GM23338 (cell line): Measurements from ENCODE around the gene RGS2. TPM values are rescaled to one million over a fixed set of nuclear protein-coding genes. Genes with fewer than 3 reads are reported as not detected.

Source experiments
- ATAC-seq: fragments of 200-7000 bp; cut with Tn5 transposase; 3 replicates; pipeline ENCODE4 v1.9.1; 2020
- DNase-seq: peaks from one replicate; pipeline ENCODE4 v3.0.0-alpha.2; 2015; ENCODE audit warnings: low spot score
- H2AFZ ChIP-seq: fragments of 200-600 bp; sonication (generic); 2 replicates; pipeline ENCODE4 v1.8.0; 2016; ENCODE audit warnings: antibody characterized with exemption, mild to moderate bottlenecking, moderate library complexity
- H3F3A ChIP-seq: fragments of 200-600 bp; sonication (generic); replicated peaks from 2 replicates; pipeline ENCODE4 v1.8.0; 2017; ENCODE audit warnings: antibody characterized with exemption, mixed run types, low read depth
- H3K27ac ChIP-seq: fragments of 200-600 bp; sonication (generic); 2 replicates; pipeline ENCODE4 v1.6.1; 2016; ENCODE audit warnings: low read depth
- H3K27me3 ChIP-seq: fragments of 200-600 bp; sonication (generic); 2 replicates; pipeline ENCODE4 v1.8.0; 2016; ENCODE audit warnings: mild to moderate bottlenecking, mixed run types, moderate library complexity; ENCODE audit not compliant: insufficient read depth
- H3K36me3 ChIP-seq: fragments of 200-600 bp; sonication (generic); 2 replicates; pipeline ENCODE4 v1.8.0; 2016; ENCODE audit warnings: mild to moderate bottlenecking; ENCODE audit not compliant: insufficient read depth
- H3K4me1 ChIP-seq: fragments of 200-600 bp; sonication (generic); 2 replicates; pipeline ENCODE4 v1.8.0; 2016; ENCODE audit warnings: mild to moderate bottlenecking, moderate library complexity; ENCODE audit not compliant: insufficient read depth
- H3K4me2 ChIP-seq: fragments of 200-600 bp; sonication (generic); 2 replicates; pipeline ENCODE4 v1.7.1; 2017; ENCODE audit warnings: mixed run types
- H3K4me3 ChIP-seq: fragments of 200-600 bp; sonication (generic); 2 replicates; pipeline ENCODE4 v1.6.1; 2016; ENCODE audit warnings: mixed run types
- H3K79me2 ChIP-seq: fragments of 200-600 bp; sonication (generic); replicated peaks from 2 replicates; pipeline ENCODE4 v1.8.0; 2017; ENCODE audit warnings: mild to moderate bottlenecking; ENCODE audit not compliant: insufficient read depth
- H3K9me2 ChIP-seq: fragments of 200-600 bp; sonication (generic); 2 replicates; pipeline ENCODE4 v1.8.0; 2017; ENCODE audit not compliant: insufficient read depth
- H4K20me1 ChIP-seq: fragments of 200-600 bp; sonication (generic); replicated peaks from 2 replicates; pipeline ENCODE4 v1.8.0; 2017; ENCODE audit warnings: mild to moderate bottlenecking; ENCODE audit not compliant: insufficient read depth
- H3K27ac Mint-ChIP-seq: 2 replicates; pipeline ENCODE4 v1.8.0; 2020; ENCODE audit warnings: inconsistent platforms, mild to moderate bottlenecking, moderate library complexity, mixed read lengths
- H3K27me3 Mint-ChIP-seq: 3 replicates; pipeline ENCODE4 v1.8.0; 2022; ENCODE audit warnings: low read depth, mild to moderate bottlenecking, moderate library complexity, mixed read lengths, inconsistent platforms; ENCODE audit not compliant: insufficient read depth, poor library complexity
- H3K36me3 Mint-ChIP-seq: 3 replicates; pipeline ENCODE4 v1.8.0; 2021; ENCODE audit warnings: low read depth, mild to moderate bottlenecking, inconsistent platforms, moderate library complexity, mixed read lengths
- H3K4me1 Mint-ChIP-seq: 3 replicates; pipeline ENCODE4 v1.8.0; 2020; ENCODE audit warnings: mild to moderate bottlenecking, inconsistent platforms, mixed read lengths
- H3K4me3 Mint-ChIP-seq: 3 replicates; pipeline ENCODE4 v1.8.0; 2021; ENCODE audit warnings: moderate library complexity, mild to moderate bottlenecking, inconsistent platforms, mixed read lengths
- H3K9me3 Mint-ChIP-seq: 3 replicates; pipeline ENCODE4 v1.8.0; 2020; ENCODE audit warnings: moderate library complexity, mild to moderate bottlenecking, inconsistent platforms, mixed read lengths
- CREB1 ChIP-seq: fragments of 250-450 bp; sonication (Bioruptor Pico); IDR thresholded peaks from 2 replicates; pipeline ENCODE4 v1.5.0; 2020; ENCODE audit warnings: low read depth, mild to moderate bottlenecking, moderate library complexity
- EZH2 ChIP-seq: fragments of 200-600 bp; sonication (generic); IDR thresholded peaks from one replicate; pipeline ENCODE4 v1.8.0; 2017; ENCODE audit warnings: antibody characterized with exemption, mild to moderate bottlenecking, low read depth; ENCODE audit not compliant: unreplicated experiment
- EZH2phosphoT487 ChIP-seq: fragments of 200-600 bp; sonication (generic); IDR thresholded peaks from one replicate; pipeline ENCODE4 v1.8.1; 2018; ENCODE audit warnings: antibody characterized with exemption; ENCODE audit not compliant: unreplicated experiment
- JUNB ChIP-seq: IDR thresholded peaks from one replicate; pipeline ENCODE4 v1.6.1; 2016; ENCODE audit warnings: antibody characterized with exemption; ENCODE audit not compliant: unreplicated experiment
- NANOG ChIP-seq: IDR thresholded peaks from 2 replicates; pipeline ENCODE4 v1.6.1; 2016; ENCODE audit warnings: antibody characterized with exemption, borderline replicate concordance
- POLR2AphosphoS5 ChIP-seq: IDR thresholded peaks from 2 replicates; pipeline ENCODE4 v1.6.1; 2016; ENCODE audit warnings: antibody characterized with exemption, low read depth
- STAT1 ChIP-seq: IDR thresholded peaks from one replicate; pipeline ENCODE4 v1.6.1; 2016; ENCODE audit warnings: antibody characterized with exemption; ENCODE audit not compliant: unreplicated experiment
- ZNF114 ChIP-seq: fragments of 250-450 bp; sonication (Bioruptor Pico); IDR thresholded peaks from 2 replicates; pipeline ENCODE4 v1.5.0; 2020; ENCODE audit warnings: mild to moderate bottlenecking, moderate library complexity
- ZNF331 ChIP-seq: fragments of 250-450 bp; sonication (Bioruptor Pico); IDR thresholded peaks from 2 replicates; pipeline ENCODE4 v1.5.0; 2020; ENCODE audit warnings: low read depth, mild to moderate bottlenecking, moderate library complexity
- polyA plus RNA-seq: library from polyadenylated mRNA; unstranded; fragments of >200 nt; fragmentation: Nextera tagmentation; extraction: Ambion mirVana; gene quantifications from 2 replicates; pipeline ENCODE4 v1.2.1, GENCODE V29; 2016
- total RNA-seq: library from RNA; depleted of rRNA; stranded (reverse); fragments of >200 nt; shearing (Covaris generic); gene quantifications from 2 replicates; pipeline ENCODE4 v1.2.3, GENCODE V29; 2014
- TF ChIP-seq, protein P1 (sequence below): IDR thresholded peaks from 2 replicates; pipeline ENCODE4 v1.6.1; 2016; ENCODE audit warnings: antibody characterized with exemption
- TF ChIP-seq, protein P2 (sequence below): fragments of 250-450 bp; sonication (Bioruptor Pico); IDR thresholded peaks from 2 replicates; pipeline ENCODE4 v1.5.0; 2020; ENCODE audit warnings: mild to moderate bottlenecking, moderate library complexity
- TF ChIP-seq, protein P3 (sequence below), 2 experiments: fragments of 200-600 bp in 1 of 2; sonication (generic) in 1 of 2; conservative IDR thresholded peaks; 2 replicates each; pipeline versions ENCODE4 v1.5.1 to v1.6.1; 2016 to 2017; ENCODE audit warnings: antibody characterized with exemption in 2 of 2, low read depth in 2 of 2, mild to moderate bottlenecking in 2 of 2, moderate library complexity in 1 of 2
- TF ChIP-seq, protein P4 (sequence below): IDR thresholded peaks from one replicate; pipeline ENCODE4 v1.6.1; 2018; ENCODE audit warnings: antibody characterized with exemption; ENCODE audit not compliant: unreplicated experiment

RGS2 gene
- total and polyA plus RNA-seq, 2 experiments from 2014 or later: 13.8 to 24.8 TPM

DNA sequence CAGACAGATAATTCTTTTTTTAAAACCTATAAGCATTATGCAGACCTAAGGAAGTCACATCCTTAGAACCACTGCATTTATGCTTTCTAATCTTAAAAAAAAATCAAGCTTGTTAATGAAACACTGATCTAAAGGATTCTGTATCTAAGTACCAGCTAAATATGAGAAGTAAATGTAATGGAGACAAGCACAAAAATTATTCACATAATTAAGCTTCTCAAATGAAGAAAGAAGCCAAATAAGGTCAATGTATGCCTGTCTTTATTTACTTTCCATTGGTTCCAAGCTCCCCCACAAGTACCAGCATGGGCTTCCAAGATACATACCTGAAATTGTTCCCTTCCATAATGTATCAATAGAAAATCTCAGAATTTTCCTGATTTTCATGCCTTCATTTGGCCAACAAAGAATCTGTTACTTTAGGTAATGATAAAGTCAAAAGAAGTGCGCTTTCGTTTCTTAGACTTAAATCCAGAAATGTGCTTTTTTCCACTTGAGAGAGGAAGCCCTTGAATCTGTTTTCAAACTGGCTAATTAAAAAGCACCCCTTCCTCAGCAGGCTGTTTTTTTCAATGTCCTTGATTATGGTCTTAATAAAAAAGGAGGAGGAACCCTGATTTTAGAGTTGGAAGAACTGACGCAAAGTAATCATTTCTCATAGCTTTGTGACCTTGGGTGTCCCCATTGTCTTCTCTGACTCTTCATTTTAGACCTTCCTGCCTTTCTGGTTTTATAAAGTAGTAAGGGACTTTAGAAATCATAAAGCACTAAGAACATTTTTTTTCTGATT, 3.8 kb downstream of the RGS2 start:
- peaks cover 17% of the 10 kb centered on the region for H3K27me3 Mint-ChIP-seq
- H3K4me2 ChIP-seq: no peak overlapping the region
- H3F3A ChIP-seq: no peaks in the 10 kb centered on the region; the same call in 1 of the 2 replicates
- no peak overlapping the region for H3K27ac Mint-ChIP-seq
- H3K4me1 Mint-ChIP-seq: peaks cover 18% of the 10 kb centered on the region
- TF ChIP-seq NANOG (no peak), EZH2 (no peak), EZH2phosphoT487 (no peak), JUNB (no peak), ZNF114 (CRISPR knock-in tag) (no peak), ZNF331 (CRISPR knock-in tag) (no peak), CREB1 (CRISPR knock-in tag) (no peak), POLR2AphosphoS5 (no peak), STAT1 (no peak)
- TF ChIP-seq, protein P1, sequence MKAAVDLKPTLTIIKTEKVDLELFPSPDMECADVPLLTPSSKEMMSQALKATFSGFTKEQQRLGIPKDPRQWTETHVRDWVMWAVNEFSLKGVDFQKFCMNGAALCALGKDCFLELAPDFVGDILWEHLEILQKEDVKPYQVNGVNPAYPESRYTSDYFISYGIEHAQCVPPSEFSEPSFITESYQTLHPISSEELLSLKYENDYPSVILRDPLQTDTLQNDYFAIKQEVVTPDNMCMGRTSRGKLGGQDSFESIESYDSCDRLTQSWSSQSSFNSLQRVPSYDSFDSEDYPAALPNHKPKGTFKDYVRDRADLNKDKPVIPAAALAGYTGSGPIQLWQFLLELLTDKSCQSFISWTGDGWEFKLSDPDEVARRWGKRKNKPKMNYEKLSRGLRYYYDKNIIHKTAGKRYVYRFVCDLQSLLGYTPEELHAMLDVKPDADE: no peak
- TF ChIP-seq, protein P2, sequence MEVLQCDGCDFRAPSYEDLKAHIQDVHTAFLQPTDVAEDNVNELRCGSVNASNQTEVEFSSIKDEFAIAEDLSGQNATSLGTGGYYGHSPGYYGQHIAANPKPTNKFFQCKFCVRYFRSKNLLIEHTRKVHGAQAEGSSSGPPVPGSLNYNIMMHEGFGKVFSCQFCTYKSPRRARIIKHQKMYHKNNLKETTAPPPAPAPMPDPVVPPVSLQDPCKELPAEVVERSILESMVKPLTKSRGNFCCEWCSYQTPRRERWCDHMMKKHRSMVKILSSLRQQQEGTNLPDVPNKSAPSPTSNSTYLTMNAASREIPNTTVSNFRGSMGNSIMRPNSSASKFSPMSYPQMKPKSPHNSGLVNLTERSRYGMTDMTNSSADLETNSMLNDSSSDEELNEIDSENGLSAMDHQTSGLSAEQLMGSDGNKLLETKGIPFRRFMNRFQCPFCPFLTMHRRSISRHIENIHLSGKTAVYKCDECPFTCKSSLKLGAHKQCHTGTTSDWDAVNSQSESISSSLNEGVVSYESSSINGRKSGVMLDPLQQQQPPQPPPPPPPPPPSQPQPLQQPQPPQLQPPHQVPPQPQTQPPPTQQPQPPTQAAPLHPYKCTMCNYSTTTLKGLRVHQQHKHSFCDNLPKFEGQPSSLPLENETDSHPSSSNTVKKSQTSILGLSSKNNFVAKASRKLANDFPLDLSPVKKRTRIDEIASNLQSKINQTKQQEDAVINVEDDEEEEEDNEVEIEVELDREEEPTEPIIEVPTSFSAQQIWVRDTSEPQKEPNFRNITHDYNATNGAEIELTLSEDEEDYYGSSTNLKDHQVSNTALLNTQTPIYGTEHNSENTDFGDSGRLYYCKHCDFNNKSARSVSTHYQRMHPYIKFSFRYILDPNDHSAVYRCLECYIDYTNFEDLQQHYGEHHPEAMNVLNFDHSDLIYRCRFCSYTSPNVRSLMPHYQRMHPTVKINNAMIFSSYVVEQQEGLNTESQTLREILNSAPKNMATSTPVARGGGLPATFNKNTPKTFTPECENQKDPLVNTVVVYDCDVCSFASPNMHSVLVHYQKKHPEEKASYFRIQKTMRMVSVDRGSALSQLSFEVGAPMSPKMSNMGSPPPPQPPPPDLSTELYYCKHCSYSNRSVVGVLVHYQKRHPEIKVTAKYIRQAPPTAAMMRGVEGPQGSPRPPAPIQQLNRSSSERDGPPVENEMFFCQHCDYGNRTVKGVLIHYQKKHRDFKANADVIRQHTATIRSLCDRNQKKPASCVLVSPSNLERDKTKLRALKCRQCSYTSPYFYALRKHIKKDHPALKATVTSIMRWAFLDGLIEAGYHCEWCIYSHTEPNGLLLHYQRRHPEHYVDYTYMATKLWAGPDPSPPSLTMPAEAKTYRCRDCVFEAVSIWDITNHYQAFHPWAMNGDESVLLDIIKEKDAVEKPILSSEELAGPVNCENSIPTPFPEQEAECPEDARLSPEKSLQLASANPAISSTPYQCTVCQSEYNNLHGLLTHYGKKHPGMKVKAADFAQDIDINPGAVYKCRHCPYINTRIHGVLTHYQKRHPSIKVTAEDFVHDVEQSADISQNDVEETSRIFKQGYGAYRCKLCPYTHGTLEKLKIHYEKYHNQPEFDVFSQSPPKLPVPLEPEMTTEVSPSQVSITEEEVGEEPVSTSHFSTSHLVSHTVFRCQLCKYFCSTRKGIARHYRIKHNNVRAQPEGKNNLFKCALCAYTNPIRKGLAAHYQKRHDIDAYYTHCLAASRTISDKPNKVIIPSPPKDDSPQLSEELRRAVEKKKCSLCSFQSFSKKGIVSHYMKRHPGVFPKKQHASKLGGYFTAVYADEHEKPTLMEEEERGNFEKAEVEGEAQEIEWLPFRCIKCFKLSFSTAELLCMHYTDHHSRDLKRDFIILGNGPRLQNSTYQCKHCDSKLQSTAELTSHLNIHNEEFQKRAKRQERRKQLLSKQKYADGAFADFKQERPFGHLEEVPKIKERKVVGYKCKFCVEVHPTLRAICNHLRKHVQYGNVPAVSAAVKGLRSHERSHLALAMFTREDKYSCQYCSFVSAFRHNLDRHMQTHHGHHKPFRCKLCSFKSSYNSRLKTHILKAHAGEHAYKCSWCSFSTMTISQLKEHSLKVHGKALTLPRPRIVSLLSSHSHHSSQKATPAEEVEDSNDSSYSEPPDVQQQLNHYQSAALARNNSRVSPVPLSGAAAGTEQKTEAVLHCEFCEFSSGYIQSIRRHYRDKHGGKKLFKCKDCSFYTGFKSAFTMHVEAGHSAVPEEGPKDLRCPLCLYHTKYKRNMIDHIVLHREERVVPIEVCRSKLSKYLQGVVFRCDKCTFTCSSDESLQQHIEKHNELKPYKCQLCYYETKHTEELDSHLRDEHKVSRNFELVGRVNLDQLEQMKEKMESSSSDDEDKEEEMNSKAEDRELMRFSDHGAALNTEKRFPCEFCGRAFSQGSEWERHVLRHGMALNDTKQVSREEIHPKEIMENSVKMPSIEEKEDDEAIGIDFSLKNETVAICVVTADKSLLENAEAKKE (CRISPR knock-in tag): no peak
- TF ChIP-seq, protein P3, sequence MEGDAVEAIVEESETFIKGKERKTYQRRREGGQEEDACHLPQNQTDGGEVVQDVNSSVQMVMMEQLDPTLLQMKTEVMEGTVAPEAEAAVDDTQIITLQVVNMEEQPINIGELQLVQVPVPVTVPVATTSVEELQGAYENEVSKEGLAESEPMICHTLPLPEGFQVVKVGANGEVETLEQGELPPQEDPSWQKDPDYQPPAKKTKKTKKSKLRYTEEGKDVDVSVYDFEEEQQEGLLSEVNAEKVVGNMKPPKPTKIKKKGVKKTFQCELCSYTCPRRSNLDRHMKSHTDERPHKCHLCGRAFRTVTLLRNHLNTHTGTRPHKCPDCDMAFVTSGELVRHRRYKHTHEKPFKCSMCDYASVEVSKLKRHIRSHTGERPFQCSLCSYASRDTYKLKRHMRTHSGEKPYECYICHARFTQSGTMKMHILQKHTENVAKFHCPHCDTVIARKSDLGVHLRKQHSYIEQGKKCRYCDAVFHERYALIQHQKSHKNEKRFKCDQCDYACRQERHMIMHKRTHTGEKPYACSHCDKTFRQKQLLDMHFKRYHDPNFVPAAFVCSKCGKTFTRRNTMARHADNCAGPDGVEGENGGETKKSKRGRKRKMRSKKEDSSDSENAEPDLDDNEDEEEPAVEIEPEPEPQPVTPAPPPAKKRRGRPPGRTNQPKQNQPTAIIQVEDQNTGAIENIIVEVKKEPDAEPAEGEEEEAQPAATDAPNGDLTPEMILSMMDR (conservative IDR thresholded peaks at IDR 0.05; ENCODE audit: low read depth in 2 of 2): no peak
- TF ChIP-seq, protein P4, sequence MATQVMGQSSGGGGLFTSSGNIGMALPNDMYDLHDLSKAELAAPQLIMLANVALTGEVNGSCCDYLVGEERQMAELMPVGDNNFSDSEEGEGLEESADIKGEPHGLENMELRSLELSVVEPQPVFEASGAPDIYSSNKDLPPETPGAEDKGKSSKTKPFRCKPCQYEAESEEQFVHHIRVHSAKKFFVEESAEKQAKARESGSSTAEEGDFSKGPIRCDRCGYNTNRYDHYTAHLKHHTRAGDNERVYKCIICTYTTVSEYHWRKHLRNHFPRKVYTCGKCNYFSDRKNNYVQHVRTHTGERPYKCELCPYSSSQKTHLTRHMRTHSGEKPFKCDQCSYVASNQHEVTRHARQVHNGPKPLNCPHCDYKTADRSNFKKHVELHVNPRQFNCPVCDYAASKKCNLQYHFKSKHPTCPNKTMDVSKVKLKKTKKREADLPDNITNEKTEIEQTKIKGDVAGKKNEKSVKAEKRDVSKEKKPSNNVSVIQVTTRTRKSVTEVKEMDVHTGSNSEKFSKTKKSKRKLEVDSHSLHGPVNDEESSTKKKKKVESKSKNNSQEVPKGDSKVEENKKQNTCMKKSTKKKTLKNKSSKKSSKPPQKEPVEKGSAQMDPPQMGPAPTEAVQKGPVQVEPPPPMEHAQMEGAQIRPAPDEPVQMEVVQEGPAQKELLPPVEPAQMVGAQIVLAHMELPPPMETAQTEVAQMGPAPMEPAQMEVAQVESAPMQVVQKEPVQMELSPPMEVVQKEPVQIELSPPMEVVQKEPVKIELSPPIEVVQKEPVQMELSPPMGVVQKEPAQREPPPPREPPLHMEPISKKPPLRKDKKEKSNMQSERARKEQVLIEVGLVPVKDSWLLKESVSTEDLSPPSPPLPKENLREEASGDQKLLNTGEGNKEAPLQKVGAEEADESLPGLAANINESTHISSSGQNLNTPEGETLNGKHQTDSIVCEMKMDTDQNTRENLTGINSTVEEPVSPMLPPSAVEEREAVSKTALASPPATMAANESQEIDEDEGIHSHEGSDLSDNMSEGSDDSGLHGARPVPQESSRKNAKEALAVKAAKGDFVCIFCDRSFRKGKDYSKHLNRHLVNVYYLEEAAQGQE: no peak
- no peaks in the 10 kb centered on the region for H4K20me1 ChIP-seq
- H3K9me3 Mint-ChIP-seq: no peaks in the 10 kb centered on the region; the same call in 2 of the 3 replicates
- DNase-seq: no peak
- peaks cover 9% of the 10 kb centered on the region for H3K36me3 ChIP-seq
- no peak overlapping the region for H3K27ac ChIP-seq
- H3K4me3 ChIP-seq: no peak overlapping the region
- H3K27me3 ChIP-seq: peaks cover 6% of the 10 kb centered on the region
- H3K4me3 Mint-ChIP-seq: no peak overlapping the region
- H2AFZ ChIP-seq: no peak overlapping the region
- H3K36me3 Mint-ChIP-seq: peaks cover 11% of the 10 kb centered on the region; the same call in 2 of the 3 replicates
- ATAC-seq: no peak
- H3K4me1 ChIP-seq: peaks cover 11% of the 10 kb centered on the region
- H3K9me2 ChIP-seq: no peaks in the 10 kb centered on the region
- H3K79me2 ChIP-seq: peaks cover 6% of the 10 kb centered on the region; the same call in 1 of the 2 replicates
